CD4-positive, alpha-beta T cell (primary cell): Measurements from ENCODE around the gene IKBIP. TPM values are rescaled to one million over a fixed set of nuclear protein-coding genes. Genes with fewer than 3 reads are reported as not detected.

ENCODE experiments used
- ATAC-seq: fragments of 200-7000 bp; cut with Tn5 transposase; one replicate; pipeline ENCODE4 v1.10.0; 2022; ENCODE audit warnings: mild to moderate bottlenecking; ENCODE audit not compliant: poor library complexity
- CTCF ChIA-PET: fragments of 350-600 bp; sonication (Branson Sonifier 250); formaldehyde crosslinking; loops from one replicate; lab custom pipeline; 2021; ENCODE audit warnings: antibody characterized with exemption, inconsistent platforms; lab: Charles Lee
- POLR2A ChIA-PET: fragments of 350-600 bp; sonication (Branson Sonifier 250); formaldehyde crosslinking; loops from one replicate; lab custom pipeline; 2021; ENCODE audit warnings: antibody characterized with exemption, inconsistent platforms; lab: Charles Lee
- DNase-seq, 14 experiments: peaks; one replicate each; pipeline ENCODE4 v3.0.0-alpha.2; 2013 to 2020; ENCODE audit warnings: mixed read lengths in 2 of 14
- H3K27ac ChIP-seq, 2 donors: one replicate each; pipeline versions ENCODE4 v1.5.1 to v1.7.0; 2013; ENCODE audit warnings: low read length in 2 of 2, low read depth in 1 of 2, mild to moderate bottlenecking in 1 of 2
- H3K27me3 ChIP-seq, 2 experiments: 1 replicate in 1 of 2; 2 replicates in 1 of 2; pipeline versions ENCODE4 v1.6.1 to v1.7.0; 2013; ENCODE audit warnings: low read length in 2 of 2, control low read depth in 1 of 2, mild to moderate bottlenecking in 1 of 2, moderate library complexity in 1 of 2; ENCODE audit not compliant: insufficient read depth in 2 of 2, control insufficient read depth in 1 of 2
- H3K36me3 ChIP-seq: one replicate; pipeline ENCODE4 v1.6.1; 2013; ENCODE audit warnings: low read length, control low read depth; ENCODE audit not compliant: insufficient read depth
- H3K4me1 ChIP-seq: one replicate; pipeline ENCODE4 v1.6.1; 2013; ENCODE audit warnings: low read length, control low read depth; ENCODE audit not compliant: insufficient read depth
- H3K4me3 ChIP-seq: one replicate; pipeline ENCODE4 v1.5.1; 2013; ENCODE audit warnings: mild to moderate bottlenecking, low read length, moderate library complexity
- H3K9me3 ChIP-seq, 2 experiments: 1 replicate in 1 of 2; 2 replicates in 1 of 2; pipeline versions ENCODE4 v1.6.1 to v1.7.0; 2013; ENCODE audit warnings: low read length in 2 of 2, mild to moderate bottlenecking in 2 of 2, control low read depth in 1 of 2, moderate library complexity in 1 of 2; ENCODE audit not compliant: control insufficient read depth in 1 of 2, insufficient read depth in 1 of 2
- H3K27ac Mint-ChIP-seq: one replicate; pipeline ENCODE4 v1.8.0; 2020; ENCODE audit warnings: mixed read lengths
- H3K27me3 Mint-ChIP-seq: one replicate; pipeline ENCODE4 v1.8.0; 2021; ENCODE audit warnings: mixed read lengths
- H3K36me3 Mint-ChIP-seq: one replicate; pipeline ENCODE4 v1.8.0; 2021; ENCODE audit warnings: low read depth, mixed read lengths
- H3K4me1 Mint-ChIP-seq: one replicate; pipeline ENCODE4 v1.8.0; 2021; ENCODE audit warnings: low read depth, mixed read lengths
- H3K4me3 Mint-ChIP-seq: one replicate; pipeline ENCODE4 v1.8.0; 2020; ENCODE audit warnings: mild to moderate bottlenecking, mixed read lengths
- H3K9me3 Mint-ChIP-seq: one replicate; pipeline ENCODE4 v1.8.0; 2020; ENCODE audit warnings: mixed read lengths
- intact Hi-C, 2 experiments: fragments of 100-400 bp; cut with DNase I in 1 of 2; cut with micrococcal nuclease in 1 of 2; formaldehyde crosslinking; loops; one replicate each; pipeline versions ENCODE4 v1.15.1 to v1.9.0; 2023 to 2025; cut with DNase I, micrococcal nuclease
- polyA plus RNA-seq, 2 donors: library from polyadenylated mRNA; unstranded; fragments of 120-200 nt; gene quantifications; one replicate each; pipeline ENCODE4 v1.2.1, GENCODE V29; 2013
- total RNA-seq, 174 experiments: library from RNA in 2 of 174; stranded (reverse) in 2 of 174; gene quantifications; one replicate each; pipeline ENCODE4 v1.2.3 and lab custom pipeline; 2021 to 2026
- TF ChIP-seq, protein P1 (sequence below): fragments of 200-600 bp; IDR thresholded peaks from one replicate; pipeline ENCODE4 v1.8.0; 2022; ENCODE audit warnings: antibody characterized with exemption, mild to moderate bottlenecking

The IKBIP gene, protein sequence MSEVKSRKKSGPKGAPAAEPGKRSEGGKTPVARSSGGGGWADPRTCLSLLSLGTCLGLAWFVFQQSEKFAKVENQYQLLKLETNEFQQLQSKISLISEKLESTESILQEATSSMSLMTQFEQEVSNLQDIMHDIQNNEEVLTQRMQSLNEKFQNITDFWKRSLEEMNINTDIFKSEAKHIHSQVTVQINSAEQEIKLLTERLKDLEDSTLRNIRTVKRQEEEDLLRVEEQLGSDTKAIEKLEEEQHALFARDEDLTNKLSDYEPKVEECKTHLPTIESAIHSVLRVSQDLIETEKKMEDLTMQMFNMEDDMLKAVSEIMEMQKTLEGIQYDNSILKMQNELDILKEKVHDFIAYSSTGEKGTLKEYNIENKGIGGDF
- total RNA-seq (under 1 TPM; 0.56 to 0.82 TPM), total RNA-seq (lab: John Stamatoyannopoulos, UW) (2.9 to 59.0 (median 14.6) reads per million in 172 experiments)
- polyA plus RNA-seq (2013, experiment 1 of 2): 7.0 TPM
- polyA plus RNA-seq (2013, experiment 2 of 2): 6.0 TPM

- peak; percentile 91 to 98 (median 97) for DNase-seq
- Histone ChIP-seq H3K4me3 (peak within 1 kb of the TSS; percentile 89), H3K4me1 (peaks cover 22% of the 10 kb centered on the region), H3K9me3 (no peaks in the 10 kb centered on the region), H3K27me3 (no peaks in the 10 kb centered on the region), H3K27ac (peak within 1 kb of the TSS; percentile 55 to 71), H3K36me3 (peaks cover 14% of the 10 kb centered on the region)
- peak within 1 kb of the TSS; percentile 91 for H3K27ac Mint-ChIP-seq
- intact Hi-C loops: loop anchor here (1.0 to 10.0 kb wide), 5 partner anchors 51 to 1620 kb away; partner anchors contain the start of genes DEPDC4 (in 1 of the 2), SCYL2 (in 1 of the 2), SLC25A3 (in 1 of the 2) and TMPO (in 1 of the 2)
- H3K4me1 Mint-ChIP-seq: peaks cover 32% of the 10 kb centered on the region
- no peaks in the 10 kb centered on the region for H3K9me3 Mint-ChIP-seq
- H3K4me3 Mint-ChIP-seq: peak within 1 kb of the TSS; percentile 99
- ChIA-PET CTCF (interaction anchor here (0.6 to 2.3 kb wide), 4 partner anchors 9 to 93 kb away, joined by 4 to 7 read pairs (median 5); no protein-coding TSS in a partner anchor), POLR2A (interaction anchor here (1.0 to 4.8 kb wide), 6 partner anchors 9 to 142 kb away, joined by 3 to 70 read pairs (median 8); partner anchors contain the start of genes SLC25A3 and TMPO)
- H3K27me3 Mint-ChIP-seq: no peaks in the 10 kb centered on the region
- TF ChIP-seq, protein P1, sequence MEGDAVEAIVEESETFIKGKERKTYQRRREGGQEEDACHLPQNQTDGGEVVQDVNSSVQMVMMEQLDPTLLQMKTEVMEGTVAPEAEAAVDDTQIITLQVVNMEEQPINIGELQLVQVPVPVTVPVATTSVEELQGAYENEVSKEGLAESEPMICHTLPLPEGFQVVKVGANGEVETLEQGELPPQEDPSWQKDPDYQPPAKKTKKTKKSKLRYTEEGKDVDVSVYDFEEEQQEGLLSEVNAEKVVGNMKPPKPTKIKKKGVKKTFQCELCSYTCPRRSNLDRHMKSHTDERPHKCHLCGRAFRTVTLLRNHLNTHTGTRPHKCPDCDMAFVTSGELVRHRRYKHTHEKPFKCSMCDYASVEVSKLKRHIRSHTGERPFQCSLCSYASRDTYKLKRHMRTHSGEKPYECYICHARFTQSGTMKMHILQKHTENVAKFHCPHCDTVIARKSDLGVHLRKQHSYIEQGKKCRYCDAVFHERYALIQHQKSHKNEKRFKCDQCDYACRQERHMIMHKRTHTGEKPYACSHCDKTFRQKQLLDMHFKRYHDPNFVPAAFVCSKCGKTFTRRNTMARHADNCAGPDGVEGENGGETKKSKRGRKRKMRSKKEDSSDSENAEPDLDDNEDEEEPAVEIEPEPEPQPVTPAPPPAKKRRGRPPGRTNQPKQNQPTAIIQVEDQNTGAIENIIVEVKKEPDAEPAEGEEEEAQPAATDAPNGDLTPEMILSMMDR: no peak
- peaks cover 31% of the 10 kb centered on the region for H3K36me3 Mint-ChIP-seq
- ATAC-seq: peak; percentile 91
Measured at GRCh38 chr12:98644712-98645571, at the start of gene IKBIP, which contains the start of gene APAF1. TSS of gene IKBIP (minus strand) at chr12:98644788. CDS start at chr12:98644701, 87 bp downstream. TSS of gene APAF1 (plus strand) at chr12:98645290. CDS start at chr12:98648360, 3,070 bp downstream.

GRCh38 chr12:98691351-98691750 lies 46.8 kb upstream of the IKBIP start:
- Mint-ChIP-seq H3K27me3 (no peaks in the 10 kb centered on the region), H3K4me3 (no peak overlapping the region), H3K9me3 (no peaks in the 10 kb centered on the region), H3K4me1 (no peaks in the 10 kb centered on the region), H3K36me3 (peaks cover 92% of the 10 kb centered on the region), H3K27ac (no peak overlapping the region)
- no peak for ATAC-seq
- no peak for DNase-seq
- H3K27me3 ChIP-seq: no peaks in the 10 kb centered on the region
- TF ChIP-seq, protein P1: no peak
- H3K9me3 ChIP-seq: no peaks in the 10 kb centered on the region
- H3K4me1 ChIP-seq: no peaks in the 10 kb centered on the region
- ChIA-PET POLR2A (interaction anchor here (0.7 kb wide), 1 partner anchor 24 kb away, joined by 4 read pairs; no protein-coding TSS in a partner anchor), CTCF (no interaction called here)
- H3K4me3 ChIP-seq: no peak overlapping the region
- H3K27ac ChIP-seq: no peak overlapping the region
- peaks cover 43% of the 10 kb centered on the region for H3K36me3 ChIP-seq
- intact Hi-C loops: no loop called here

DNA sequence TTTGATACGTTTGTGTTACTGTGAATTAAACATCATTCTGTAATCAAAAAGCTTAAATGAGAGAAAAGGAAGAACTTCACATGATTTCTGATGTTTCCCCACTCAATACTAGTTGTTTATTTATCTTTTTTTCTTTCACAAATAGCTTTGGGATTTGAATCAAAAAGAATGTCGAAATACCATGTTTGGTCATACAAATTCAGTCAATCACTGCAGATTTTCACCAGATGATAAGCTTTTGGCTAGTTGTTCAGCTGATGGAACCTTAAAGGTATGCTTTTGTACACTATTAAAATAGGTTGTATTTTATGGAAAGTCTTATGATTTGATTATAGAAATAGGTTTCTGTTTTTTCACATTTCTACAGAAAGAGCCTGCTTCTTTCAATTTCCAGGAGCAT lies 42.0 kb upstream of the IKBIP start:
- Histone ChIP-seq H3K9me3 (no peaks in the 10 kb centered on the region), H3K36me3 (peaks cover 68% of the 10 kb centered on the region), H3K4me3 (no peak overlapping the region), H3K4me1 (no peaks in the 10 kb centered on the region), H3K27ac (no peak overlapping the region), H3K27me3 (no peaks in the 10 kb centered on the region)
- TF ChIP-seq, protein P1: no peak
- intact Hi-C loops: no loop called here
- Mint-ChIP-seq H3K9me3 (no peaks in the 10 kb centered on the region), H3K27me3 (no peaks in the 10 kb centered on the region), H3K36me3 (peaks cover 93% of the 10 kb centered on the region), H3K4me1 (no peaks in the 10 kb centered on the region), H3K4me3 (no peak overlapping the region), H3K27ac (no peak overlapping the region)
- CTCF ChIA-PET: interaction anchor here (0.6 kb wide), 1 partner anchor 115 kb away, joined by 3 read pairs; no protein-coding TSS in a partner anchor
- ATAC-seq (no peak), DNase-seq (no peak)
- POLR2A ChIA-PET: no interaction called here
